HG03196 (cell line): ENCODE results near the gene PTPN13.
A peak's percentile ranks its signal among the peaks of the same experiment; 100 is the strongest.

ENCODE experiments used
- ATAC-seq: cut with Tn5 transposase; IDR thresholded peaks from one replicate; pipeline ENCODE4 v1.9.1; 2021; ENCODE audit not compliant: unreplicated experiment

Gene PTPN13

GRCh38 chr4:86593688-86594558 is at the start of gene PTPN13:
Gene PTPN13 (plus strand): TSS chr4:86594315. CDS start chr4:86635257, 40,942 bp downstream.
- peak; percentile 97 for ATAC-seq

- ATAC-seq, result no peak
These were observed 47.0 kb upstream of the PTPN13 start for GRCh38 chr4:86547140-86547539.

GRCh38 chr4:86549163-86549788 is 44.8 kb upstream of the PTPN13 start:
- ATAC-seq, result no peak

GRCh38 chr4:86551387-86551786 is 42.7 kb upstream of the PTPN13 start:
- ATAC-seq, result no peak

- no peak for ATAC-seq
These were observed 39.5 kb upstream of the PTPN13 start for GRCh38 chr4:86554646-86555045.

GRCh38 chr4:86556791-86557415 is 37.2 kb upstream of the PTPN13 start:
- peak; percentile 24 for ATAC-seq

GRCh38 chr4:86557526-86557925 is 36.6 kb upstream of the PTPN13 start:
- ATAC-seq, result peak; percentile 96

- ATAC-seq, result no peak
These were observed 35.9 kb upstream of the PTPN13 start for GRCh38 chr4:86558258-86558657.

- no peak for ATAC-seq
These were observed 35.3 kb upstream of the PTPN13 start for GRCh38 chr4:86558797-86559196.

- ATAC-seq, result no peak
These were observed 33.7 kb upstream of the PTPN13 start for GRCh38 chr4:86560447-86560846.

- no peak for ATAC-seq
These were observed 32.9 kb upstream of the PTPN13 start for GRCh38 chr4:86561256-86561655.

- ATAC-seq, result no peak
These were observed 30.7 kb upstream of the PTPN13 start for GRCh38 chr4:86563416-86563815.

- ATAC-seq, result no peak
These were observed 29.3 kb upstream of the PTPN13 start for GRCh38 chr4:86564795-86565194.

GRCh38 chr4:86565651-86566050 is 28.5 kb upstream of the PTPN13 start:
- no peak for ATAC-seq

- ATAC-seq, result no peak
These were observed 24.8 kb upstream of the PTPN13 start for GRCh38 chr4:86569103-86569870.

- no peak for ATAC-seq
These were observed 14.2 kb upstream of the PTPN13 start for GRCh38 chr4:86579941-86580340.

- no peak for ATAC-seq
These were observed 11.7 kb upstream of the PTPN13 start for GRCh38 chr4:86582410-86582809.

GRCh38 chr4:86586160-86586572 is 7.9 kb upstream of the PTPN13 start:
- ATAC-seq, result no peak

- no peak for ATAC-seq
These were observed 7.3 kb upstream of the PTPN13 start for GRCh38 chr4:86586626-86587380.

GRCh38 chr4:86587381-86588140 is 6.6 kb upstream of the PTPN13 start:
- no peak for ATAC-seq
